Measurements from ENCODE around the gene FOXR1.

The FOXR1 gene

DNA sequence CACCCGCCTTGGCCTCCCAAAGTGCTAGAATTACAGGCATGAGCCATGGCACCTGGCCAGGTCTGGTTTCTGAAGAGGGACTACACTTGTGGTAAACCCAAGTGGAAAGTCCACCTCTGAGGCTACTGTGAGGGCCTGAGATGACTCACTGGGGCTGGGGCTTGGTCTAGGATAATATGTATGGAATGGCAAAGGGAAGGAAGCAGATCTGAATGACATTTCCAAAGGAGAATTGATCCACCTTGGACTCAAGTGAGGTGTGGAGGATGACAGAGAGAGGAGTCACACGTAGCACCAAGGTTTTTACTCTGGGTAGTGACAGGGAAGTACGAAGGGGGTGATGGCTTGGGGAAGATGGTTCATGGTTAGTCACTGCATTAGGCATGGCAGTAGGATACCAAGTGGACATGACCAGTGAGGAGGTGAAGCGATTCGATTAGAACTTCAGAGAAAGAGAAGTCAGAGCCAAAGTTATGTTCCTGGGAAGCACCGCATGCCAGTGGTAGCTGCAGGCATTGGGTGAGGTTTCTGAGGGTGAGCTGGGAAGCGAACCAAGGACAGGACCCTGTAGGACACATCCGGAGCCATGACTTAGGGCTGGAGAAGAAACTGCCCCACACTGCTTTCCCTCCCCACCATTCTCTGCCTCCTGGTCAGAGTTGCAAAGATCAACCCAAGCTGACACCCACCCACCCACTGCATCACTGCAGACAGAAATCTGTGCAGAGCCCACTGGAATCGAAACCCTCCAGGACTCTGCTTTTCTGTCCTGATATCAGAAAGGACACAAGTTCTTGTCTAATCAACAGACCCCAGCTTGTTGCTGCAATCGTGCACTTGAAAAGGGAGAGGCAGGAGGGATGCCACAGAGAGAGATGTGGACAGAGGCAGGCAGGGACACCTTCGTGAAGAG lies 32.8 kb upstream of the FOXR1 start:
- H3K27ac ChIP-seq (replicated peaks), result no peak overlapping the region
- no peak for DNase-seq (ENCODE audit: low read depth in 1 of 2, low spot score in 1 of 2)
- TF ChIP-seq, protein P1, sequence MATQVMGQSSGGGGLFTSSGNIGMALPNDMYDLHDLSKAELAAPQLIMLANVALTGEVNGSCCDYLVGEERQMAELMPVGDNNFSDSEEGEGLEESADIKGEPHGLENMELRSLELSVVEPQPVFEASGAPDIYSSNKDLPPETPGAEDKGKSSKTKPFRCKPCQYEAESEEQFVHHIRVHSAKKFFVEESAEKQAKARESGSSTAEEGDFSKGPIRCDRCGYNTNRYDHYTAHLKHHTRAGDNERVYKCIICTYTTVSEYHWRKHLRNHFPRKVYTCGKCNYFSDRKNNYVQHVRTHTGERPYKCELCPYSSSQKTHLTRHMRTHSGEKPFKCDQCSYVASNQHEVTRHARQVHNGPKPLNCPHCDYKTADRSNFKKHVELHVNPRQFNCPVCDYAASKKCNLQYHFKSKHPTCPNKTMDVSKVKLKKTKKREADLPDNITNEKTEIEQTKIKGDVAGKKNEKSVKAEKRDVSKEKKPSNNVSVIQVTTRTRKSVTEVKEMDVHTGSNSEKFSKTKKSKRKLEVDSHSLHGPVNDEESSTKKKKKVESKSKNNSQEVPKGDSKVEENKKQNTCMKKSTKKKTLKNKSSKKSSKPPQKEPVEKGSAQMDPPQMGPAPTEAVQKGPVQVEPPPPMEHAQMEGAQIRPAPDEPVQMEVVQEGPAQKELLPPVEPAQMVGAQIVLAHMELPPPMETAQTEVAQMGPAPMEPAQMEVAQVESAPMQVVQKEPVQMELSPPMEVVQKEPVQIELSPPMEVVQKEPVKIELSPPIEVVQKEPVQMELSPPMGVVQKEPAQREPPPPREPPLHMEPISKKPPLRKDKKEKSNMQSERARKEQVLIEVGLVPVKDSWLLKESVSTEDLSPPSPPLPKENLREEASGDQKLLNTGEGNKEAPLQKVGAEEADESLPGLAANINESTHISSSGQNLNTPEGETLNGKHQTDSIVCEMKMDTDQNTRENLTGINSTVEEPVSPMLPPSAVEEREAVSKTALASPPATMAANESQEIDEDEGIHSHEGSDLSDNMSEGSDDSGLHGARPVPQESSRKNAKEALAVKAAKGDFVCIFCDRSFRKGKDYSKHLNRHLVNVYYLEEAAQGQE (IDR thresholded peaks at IDR 0.05; ENCODE audit: insufficient replicate concordance, low read depth), result no peak
- no peak for TF ChIP-seq SPI1 (IDR thresholded peaks at IDR 0.05; ENCODE audit: borderline replicate concordance, low read depth)
- TF ChIP-seq, protein P2, sequence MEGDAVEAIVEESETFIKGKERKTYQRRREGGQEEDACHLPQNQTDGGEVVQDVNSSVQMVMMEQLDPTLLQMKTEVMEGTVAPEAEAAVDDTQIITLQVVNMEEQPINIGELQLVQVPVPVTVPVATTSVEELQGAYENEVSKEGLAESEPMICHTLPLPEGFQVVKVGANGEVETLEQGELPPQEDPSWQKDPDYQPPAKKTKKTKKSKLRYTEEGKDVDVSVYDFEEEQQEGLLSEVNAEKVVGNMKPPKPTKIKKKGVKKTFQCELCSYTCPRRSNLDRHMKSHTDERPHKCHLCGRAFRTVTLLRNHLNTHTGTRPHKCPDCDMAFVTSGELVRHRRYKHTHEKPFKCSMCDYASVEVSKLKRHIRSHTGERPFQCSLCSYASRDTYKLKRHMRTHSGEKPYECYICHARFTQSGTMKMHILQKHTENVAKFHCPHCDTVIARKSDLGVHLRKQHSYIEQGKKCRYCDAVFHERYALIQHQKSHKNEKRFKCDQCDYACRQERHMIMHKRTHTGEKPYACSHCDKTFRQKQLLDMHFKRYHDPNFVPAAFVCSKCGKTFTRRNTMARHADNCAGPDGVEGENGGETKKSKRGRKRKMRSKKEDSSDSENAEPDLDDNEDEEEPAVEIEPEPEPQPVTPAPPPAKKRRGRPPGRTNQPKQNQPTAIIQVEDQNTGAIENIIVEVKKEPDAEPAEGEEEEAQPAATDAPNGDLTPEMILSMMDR (IDR thresholded peaks at IDR 0.05; ENCODE audit: insufficient read depth, low read length), result no peak
- TF ChIP-seq GABPA (IDR thresholded peaks at IDR 0.05; ENCODE audit: low read depth), result no peak
- TF ChIP-seq POLR2AphosphoS5 (IDR thresholded peaks at IDR 0.05; ENCODE audit: low read depth), result no peak
- H3K4me3 ChIP-seq (replicated peaks; ENCODE audit: insufficient read depth, low read length), result no peak overlapping the region
- no peaks in the 10 kb centered on the region for H3K27me3 ChIP-seq (ENCODE audit: insufficient read depth, poor library complexity, severe bottlenecking)

DNA sequence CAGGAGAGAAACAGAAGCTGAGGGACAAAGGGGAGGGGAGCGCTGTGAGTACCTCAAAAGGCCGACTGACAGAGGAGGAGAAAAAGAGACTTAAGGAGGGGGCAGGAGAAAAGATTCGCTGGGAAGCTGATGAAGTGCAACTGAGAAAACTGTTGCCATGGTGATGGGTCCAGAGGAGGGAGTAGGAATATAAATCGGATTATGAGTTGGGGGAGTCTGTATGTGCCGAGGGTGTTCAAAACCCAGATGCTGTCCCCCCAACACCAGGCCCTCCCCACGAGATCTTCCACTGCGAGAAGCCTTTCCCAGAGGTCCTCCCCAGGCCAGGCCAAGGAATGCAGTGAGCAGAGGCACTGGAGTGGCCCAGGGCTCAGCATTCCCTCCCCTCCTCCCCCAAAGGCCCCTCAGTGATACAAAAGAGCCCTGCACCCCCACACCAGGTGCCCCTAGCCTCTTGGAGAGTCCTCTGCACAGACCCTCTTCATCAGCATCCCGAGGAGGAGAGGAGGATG lies 32.1 kb upstream of the FOXR1 start:
- DNase-seq (ENCODE audit: low read depth in 1 of 2, low spot score in 1 of 2), result no peak
- Histone ChIP-seq H3K4me3 (replicated peaks; ENCODE audit: insufficient read depth, low read length) (no peak overlapping the region), H3K27me3 (ENCODE audit: insufficient read depth, poor library complexity, severe bottlenecking) (no peaks in the 10 kb centered on the region), H3K27ac (replicated peaks) (no peak overlapping the region; the same call in 1 of the 2 replicates)
- no peak for TF ChIP-seq POLR2AphosphoS5 (IDR thresholded peaks at IDR 0.05; ENCODE audit: low read depth)
- TF ChIP-seq, protein P2 (IDR thresholded peaks at IDR 0.05; ENCODE audit: insufficient read depth, low read length), result no peak
- TF ChIP-seq, protein P1 (IDR thresholded peaks at IDR 0.05; ENCODE audit: insufficient replicate concordance, low read depth), result no peak

DNA sequence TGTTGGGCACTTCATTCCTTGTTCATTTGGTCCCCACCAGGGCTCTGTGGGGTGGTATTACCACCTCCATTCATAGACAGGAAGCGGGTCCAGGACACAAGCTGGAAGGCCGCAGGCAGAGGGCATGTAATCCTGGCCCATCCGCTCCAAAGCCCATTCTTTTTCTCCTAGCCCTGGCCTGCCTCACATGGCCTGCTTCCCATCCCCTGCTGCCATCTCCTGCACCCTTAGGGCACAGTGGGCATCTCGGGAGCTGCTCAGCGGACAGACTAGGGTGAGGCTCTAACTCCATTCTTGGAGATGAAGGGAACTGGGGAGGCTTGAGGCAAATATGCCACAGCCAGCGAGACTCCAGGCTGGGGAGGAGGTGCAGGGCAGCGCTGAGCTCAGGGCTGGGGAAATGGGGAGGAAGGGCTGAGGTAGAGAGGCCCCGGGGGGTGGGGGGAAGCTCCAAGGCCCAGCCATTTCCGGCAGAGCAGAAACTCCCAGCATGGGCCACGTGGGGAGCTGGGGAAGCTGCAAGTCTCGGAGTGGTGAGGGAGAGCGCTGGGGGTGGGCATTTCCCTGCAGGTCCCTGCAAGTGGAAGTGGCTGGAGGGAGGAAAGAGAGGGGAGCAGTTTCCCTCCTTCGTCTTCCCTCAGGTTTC lies 31.5 kb upstream of the FOXR1 start:
- no peaks in the 10 kb centered on the region for H3K27me3 ChIP-seq (ENCODE audit: insufficient read depth, poor library complexity, severe bottlenecking)
- peak overlapping the region; percentile 46 for H3K27ac ChIP-seq (replicated peaks)
- peak in 1 of 2 experiments; percentile 93 for DNase-seq (ENCODE audit: low read depth in 1 of 2, low spot score in 1 of 2)
- no peak overlapping the region for H3K4me3 ChIP-seq (replicated peaks; ENCODE audit: insufficient read depth, low read length)
- TF ChIP-seq, protein P1 (IDR thresholded peaks at IDR 0.05; ENCODE audit: insufficient replicate concordance, low read depth), result no peak
- TF ChIP-seq POLR2AphosphoS5 (IDR thresholded peaks at IDR 0.05; ENCODE audit: low read depth) (peak; percentile 48; the same call in 1 of the 2 replicates), GABPA (IDR thresholded peaks at IDR 0.05; ENCODE audit: low read depth) (peak; percentile 40; the same call in 1 of the 2 replicates), SPI1 (IDR thresholded peaks at IDR 0.05; ENCODE audit: borderline replicate concordance, low read depth) (peak; percentile 61; the same call in 1 of the 2 replicates)
- TF ChIP-seq, protein P2 (IDR thresholded peaks at IDR 0.05; ENCODE audit: insufficient read depth, low read length), result no peak

All from HL-60 (cell line).